NK-92 (cell line): Measurements from ENCODE around the gene CLEC4C.
"Not testable (repeated sequence)": the region's sequence is repeated elsewhere in the genome, so short reads cannot be mapped to it uniquely, and the experiment has no call there.

Experiments
- DNase-seq: peaks from one replicate; lab custom pipeline; 2025; ENCODE audit not compliant: unreplicated experiment; lab: John Stamatoyannopoulos, UW

CLEC4C gene, protein sequence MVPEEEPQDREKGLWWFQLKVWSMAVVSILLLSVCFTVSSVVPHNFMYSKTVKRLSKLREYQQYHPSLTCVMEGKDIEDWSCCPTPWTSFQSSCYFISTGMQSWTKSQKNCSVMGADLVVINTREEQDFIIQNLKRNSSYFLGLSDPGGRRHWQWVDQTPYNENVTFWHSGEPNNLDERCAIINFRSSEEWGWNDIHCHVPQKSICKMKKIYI

DNA sequence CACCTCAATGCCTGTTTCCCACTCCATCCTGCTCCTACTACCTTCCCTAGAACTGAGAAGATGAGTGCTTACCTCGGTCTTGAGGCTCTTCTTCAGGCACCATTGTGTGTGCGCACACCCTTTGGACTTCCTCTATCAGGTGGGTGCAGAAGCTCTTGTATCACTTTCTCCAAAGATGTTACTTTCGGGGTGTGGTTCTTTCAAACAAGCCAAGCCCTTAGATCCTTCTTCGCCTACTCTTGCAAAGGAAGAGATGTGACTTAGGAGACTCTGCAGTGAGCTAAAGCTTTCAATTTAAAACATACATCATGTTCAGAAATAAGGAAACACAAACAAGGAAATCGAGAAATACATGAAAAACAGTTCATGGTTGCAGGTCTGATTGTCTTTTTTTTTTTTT lies at the start of gene CLEC4C:
CLEC4C (minus strand) TSS at position 130 of the 400 bp plus-strand sequence; CDS start at position 103, 27 bp downstream.
- DNase-seq: no peak

DNA sequence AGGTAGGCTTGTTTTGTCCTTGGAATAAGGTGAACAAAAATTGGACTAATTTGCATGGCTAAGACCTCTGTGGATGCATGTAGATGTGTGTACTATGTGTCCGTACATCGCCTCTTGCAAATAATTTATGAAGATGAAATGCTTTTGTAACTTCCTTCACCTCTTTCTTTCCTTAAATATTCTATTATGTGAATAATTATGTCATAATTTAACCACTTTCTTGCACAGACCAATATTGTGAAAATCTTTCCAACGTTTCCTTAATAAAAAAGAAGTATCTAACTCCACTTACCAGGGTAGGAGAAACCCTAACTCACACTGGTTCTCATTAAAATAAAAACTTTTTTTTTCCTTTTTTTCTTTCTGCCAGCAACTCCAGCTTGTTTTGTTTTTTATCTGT lies 46.0 kb upstream of the CLEC4C start:
- DNase-seq: no peak

GRCh38 chr12:7788884-7789528 lies 41.8 kb upstream of the CLEC4C start, which contains the start of gene NANOG:
Gene NANOG, plus strand, starts transcription at chr12:7789402. Its CDS starts 213 bp downstream, at chr12:7789615.
- DNase-seq: not testable (repeated sequence)

DNA sequence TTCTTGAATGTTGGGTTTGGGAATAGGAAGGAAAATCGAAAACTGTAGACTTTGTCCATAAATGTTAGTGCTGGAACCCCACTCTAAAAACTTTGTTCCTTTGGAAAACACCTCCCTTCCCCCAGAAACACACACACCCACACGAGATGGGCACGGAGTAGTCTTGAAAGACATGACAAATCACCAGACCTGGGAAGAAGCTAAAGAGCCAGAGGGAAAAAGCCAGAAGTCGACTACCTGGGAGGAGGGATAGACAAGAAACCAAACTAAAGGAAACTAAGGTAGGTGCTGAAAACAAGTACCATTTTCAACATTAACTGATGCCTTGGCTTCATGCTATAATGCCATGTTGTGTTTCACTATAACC lies 41.1 kb upstream of the CLEC4C start:
- no peak for DNase-seq

DNA sequence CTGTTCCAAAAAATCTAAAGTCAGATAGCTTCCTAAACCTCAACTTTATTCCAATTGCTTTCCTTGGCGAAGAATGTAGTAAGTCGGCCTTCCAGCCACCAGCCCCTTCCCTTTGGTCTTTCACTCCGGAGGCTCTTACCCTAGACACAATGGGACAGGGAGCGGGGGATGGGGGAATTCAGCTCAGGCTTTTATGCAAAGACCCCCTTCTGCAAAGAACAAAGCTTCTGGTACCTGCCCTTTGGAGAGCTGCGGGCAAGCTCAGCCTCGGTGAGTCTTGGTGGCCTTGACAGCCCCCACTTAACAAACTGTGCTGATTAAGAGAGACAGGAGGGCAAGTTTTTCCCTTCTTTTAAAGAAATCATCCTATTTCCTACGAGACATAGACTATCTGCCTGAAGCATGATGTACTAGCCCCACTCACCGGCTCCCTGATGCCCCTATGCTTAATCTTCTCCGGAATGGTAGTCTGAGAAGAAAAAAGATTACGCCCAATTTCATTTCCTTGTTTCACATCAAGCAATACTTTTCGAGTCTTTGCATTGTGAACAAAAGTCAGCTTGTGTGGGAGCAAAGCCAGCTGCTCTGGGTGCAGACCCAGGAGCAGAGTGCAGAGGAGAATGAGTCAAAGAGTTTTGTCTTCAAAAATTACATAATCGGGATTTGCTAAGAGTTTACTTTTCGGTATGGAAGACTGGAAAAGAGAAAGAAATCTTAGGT lies 40.6 kb upstream of the CLEC4C start:
- DNase-seq: no peak

GRCh38 chr12:7784701-7785100 lies 37.5 kb upstream of the CLEC4C start:
- DNase-seq: no peak

GRCh38 chr12:7783433-7783832 lies 36.3 kb upstream of the CLEC4C start:
- DNase-seq: not testable (repeated sequence)

- no peak for DNase-seq
These were observed 34.9 kb upstream of the CLEC4C start for GRCh38 chr12:7782055-7782454.

GRCh38 chr12:7781274-7781673 lies 34.1 kb upstream of the CLEC4C start:
- DNase-seq: no peak

DNA sequence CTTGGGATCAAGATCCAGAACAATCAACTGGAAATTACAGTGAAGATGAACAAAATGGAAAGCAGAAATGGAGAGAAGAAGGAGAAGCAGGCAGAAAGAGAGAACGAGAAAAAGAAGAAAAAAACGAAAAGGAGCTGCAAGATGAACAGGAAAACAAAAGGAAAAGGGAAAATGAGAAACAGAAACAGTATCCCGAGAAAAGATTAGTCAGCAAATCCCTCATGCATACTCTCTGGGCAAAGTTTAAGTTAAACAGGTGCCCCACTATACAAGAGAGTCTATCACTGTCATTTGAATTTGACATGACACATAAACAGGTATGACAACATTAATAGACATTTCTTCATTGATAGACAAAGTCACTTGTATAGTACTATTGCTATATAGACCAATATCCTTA lies 22.8 kb upstream of the CLEC4C start:
- DNase-seq: no peak

DNA sequence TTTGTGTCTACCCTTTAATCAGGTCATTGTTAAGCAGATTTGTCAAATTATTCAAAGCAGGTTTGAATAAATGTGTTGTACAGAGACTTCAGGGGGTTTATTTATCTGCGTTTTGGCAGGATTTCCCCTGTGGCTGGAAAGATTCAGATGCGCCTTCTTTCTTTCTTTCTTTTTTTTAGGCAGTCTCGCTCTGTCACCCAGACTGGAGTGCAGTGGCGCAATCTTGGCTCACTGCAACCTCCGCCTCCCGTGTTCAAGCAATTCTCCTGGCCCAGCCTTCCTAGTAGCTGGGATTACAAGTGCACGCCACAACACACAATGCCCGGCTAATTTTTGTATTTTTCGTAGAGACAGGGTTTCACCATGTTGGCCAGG lies 11.6 kb upstream of the CLEC4C start:
- no peak for DNase-seq

- DNase-seq: no peak
These were observed 9.8 kb upstream of the CLEC4C start for GRCh38 chr12:7756993-7757392.

DNA sequence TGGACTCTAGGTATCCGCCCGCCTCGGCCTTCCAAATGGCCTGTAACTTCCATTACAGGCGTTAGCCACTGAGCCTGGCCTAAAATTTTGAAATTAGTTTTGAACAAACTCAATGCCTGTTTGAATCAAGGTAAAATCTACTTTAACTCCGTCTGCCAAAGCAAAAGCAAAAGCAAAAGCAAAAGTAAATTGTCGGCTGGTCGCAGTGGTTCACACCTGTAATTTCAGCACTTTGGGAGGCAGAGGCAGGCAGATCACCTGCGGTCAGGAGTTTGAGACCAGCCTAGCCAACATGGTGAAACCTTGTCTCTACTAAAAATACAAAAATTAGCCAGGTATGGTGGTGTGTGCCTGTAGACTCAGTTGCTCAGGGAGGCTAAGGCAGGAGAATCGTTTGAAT lies 8.5 kb upstream of the CLEC4C start:
- DNase-seq: not testable (repeated sequence)

DNA sequence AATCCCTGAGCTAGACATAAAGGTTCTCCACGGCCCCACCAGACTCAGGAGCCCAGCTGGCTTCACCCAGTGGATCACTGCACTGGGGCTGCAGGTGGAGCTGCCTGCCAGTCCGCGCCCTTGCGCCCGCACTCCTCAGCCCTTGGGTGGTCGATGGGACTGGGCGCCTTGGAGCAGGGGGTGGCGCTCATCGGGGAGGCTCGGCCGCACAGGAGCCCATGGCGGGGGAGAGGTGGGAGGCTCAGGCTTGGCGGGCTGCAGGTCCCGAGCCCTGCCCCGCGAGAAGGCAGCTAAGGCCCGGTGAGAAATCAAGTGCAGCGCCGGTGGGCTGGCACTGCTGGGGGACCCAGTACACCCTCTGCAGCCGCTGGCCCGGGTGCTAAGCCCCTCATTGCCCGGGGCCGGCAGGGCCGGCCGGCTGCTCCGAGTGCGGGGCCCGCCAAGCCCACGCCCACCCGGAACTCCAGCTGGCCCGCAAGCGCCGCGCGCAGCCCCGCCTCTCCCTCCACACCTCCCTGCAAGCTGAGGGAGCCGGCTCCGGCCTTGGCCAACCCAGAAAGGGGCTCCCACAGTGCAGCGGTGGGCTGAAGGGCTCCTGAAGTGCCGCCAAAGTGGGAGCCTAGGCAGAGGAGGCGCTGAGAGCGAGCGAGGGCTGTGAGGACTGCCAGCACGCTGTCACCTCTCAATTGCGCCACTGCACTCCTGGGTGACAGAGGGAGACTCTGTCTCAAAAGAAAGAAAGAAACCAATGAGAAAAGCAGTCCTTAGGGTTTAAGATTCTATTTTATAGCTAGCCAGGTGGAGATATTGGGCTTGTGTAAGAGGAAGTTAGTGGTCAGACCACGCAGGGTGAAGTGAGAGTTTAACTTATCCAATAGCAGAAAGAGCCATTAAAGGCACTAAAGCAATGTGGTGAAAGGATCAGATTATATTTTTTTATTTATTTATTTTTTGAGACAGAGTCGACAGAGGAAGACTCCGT lies 5.1 kb upstream of the CLEC4C start:
- DNase-seq: not testable (repeated sequence)

DNA sequence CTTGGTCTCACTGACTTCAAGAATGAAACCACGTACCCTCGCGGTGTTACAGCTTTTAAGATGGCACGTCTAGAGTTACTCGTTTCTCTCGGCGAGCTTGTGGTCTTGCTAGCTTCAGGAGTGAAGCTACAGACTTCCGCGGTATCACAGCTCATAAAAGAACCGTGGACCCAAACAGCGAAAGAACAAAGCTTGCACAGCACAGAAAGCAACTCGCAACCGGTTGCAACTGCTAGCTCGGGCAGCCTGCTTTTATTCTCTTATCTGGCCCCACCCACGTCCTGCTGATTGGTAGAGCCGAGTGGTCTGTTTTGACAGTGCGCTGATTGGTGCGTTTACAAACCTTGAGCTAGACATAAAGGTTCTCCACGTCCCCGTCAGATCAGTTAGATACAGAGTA lies 4.2 kb upstream of the CLEC4C start:
- DNase-seq: no peak

- no peak for DNase-seq
These were observed 3.2 kb upstream of the CLEC4C start for GRCh38 chr12:7750350-7750749.

GRCh38 chr12:7749442-7749841 lies 2.3 kb upstream of the CLEC4C start:
- no peak for DNase-seq

DNA sequence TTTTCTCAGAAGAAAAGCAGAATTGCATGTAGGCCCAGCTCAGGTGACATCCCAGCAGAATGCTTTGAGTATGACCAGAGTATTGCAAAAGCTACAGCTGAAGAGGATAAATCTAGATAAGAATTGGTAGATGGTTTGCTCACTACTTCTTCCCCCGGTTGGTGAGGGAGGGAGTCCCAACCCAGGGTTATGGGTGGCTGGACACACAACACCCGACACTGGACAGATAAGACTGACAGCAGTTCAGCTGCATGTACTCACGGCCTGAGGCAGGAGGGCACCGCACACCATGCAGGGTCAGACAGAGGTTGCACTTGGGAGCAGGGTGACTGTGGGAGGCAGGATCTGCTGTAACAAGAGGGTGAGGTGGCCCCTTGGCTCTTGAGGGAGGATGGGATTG lies 1.7 kb upstream of the CLEC4C start:
- no peak for DNase-seq

GRCh38 chr12:7732993-7733392 lies 14.2 kb downstream of the CLEC4C start:
- DNase-seq: no peak

DNA sequence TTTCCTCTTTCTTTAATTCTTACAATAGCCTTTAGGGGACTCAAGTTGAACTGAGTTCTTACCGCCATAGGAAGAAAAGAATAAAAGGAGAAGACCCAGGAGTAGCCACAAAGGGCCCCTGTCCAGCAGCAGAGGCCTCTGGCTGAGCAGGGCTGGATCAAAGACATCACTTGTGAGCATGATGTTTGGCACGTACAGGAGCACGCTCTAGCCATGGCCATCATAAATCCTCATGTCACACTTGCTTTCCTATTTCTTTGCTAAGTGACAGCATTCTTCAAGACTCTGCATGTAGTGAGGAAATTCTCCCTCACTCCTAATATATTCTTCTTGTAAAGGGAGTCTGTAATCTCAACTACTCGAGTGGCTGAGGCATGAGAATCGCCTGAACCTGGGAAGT lies 15.7 kb downstream of the CLEC4C start:
- no peak for DNase-seq

DNA sequence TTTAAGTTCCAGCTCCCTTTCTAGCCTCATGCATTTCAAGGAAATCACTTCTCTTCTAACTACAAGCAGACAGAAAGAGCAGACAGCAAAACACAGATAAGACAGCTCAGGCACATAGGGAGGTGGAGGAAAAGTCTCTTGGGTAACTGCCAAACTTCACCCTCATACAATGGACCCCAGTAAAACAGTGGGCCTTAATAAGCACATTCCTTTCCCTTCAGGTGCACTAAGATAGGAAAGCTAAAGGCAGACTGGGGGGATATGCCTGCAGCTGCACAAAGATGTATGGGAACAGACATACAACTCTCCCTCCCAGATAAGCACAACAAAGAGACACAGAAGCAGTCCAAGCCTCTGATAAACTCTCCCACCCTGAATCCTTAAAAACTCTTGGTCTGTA lies 16.2 kb downstream of the CLEC4C start:
- not testable (repeated sequence) for DNase-seq
